ENCODE data around the gene AQP2. TPM values are rescaled to one million over a fixed set of nuclear protein-coding genes. Genes with fewer than 3 reads are reported as not detected.

Gene AQP2
- total and polyA plus RNA-seq, 2 experiments from 2014 or later, result 0.07 TPM; not detected in 1

- H3K9me3 Mint-ChIP-seq, result no peaks in the 10 kb centered on the region
- no peaks in the 10 kb centered on the region for H3K36me3 Mint-ChIP-seq (ENCODE audit: low read depth)
- Histone ChIP-seq H4K20me1 (replicated peaks; ENCODE audit: insufficient read depth) (no peaks in the 10 kb centered on the region), H2AFZ (no peak overlapping the region), H3K4me1 (ENCODE audit: insufficient read depth) (no peaks in the 10 kb centered on the region), H3F3A (replicated peaks; ENCODE audit: low read depth) (no peaks in the 10 kb centered on the region), H3K4me3 (no peak overlapping the region), H3K4me2 (no peak overlapping the region; the same call in 1 of the 2 replicates), H3K79me2 (replicated peaks; ENCODE audit: insufficient read depth) (no peaks in the 10 kb centered on the region), H3K36me3 (ENCODE audit: insufficient read depth) (no peaks in the 10 kb centered on the region), H3K27ac (ENCODE audit: low read depth) (no peak overlapping the region), H3K27me3 (ENCODE audit: insufficient read depth) (peaks cover 19% of the 10 kb centered on the region), H3K9me2 (ENCODE audit: insufficient read depth) (no peaks in the 10 kb centered on the region)
- TF ChIP-seq CREB1 (CRISPR knock-in tag; IDR thresholded peaks at IDR 0.05; ENCODE audit: low read depth) (no peak), ZNF462 (CRISPR knock-in tag; IDR thresholded peaks at IDR 0.05) (no peak), JUNB (IDR thresholded peaks at IDR 0.05; ENCODE audit: unreplicated experiment) (no peak), EZH2phosphoT487 (IDR thresholded peaks at IDR 0.05; ENCODE audit: unreplicated experiment) (no peak), ZNF114 (CRISPR knock-in tag; IDR thresholded peaks at IDR 0.05) (no peak), POLR2AphosphoS5 (IDR thresholded peaks at IDR 0.05; ENCODE audit: low read depth) (no peak), ETS1 (IDR thresholded peaks at IDR 0.05) (no peak), NANOG (IDR thresholded peaks at IDR 0.05; ENCODE audit: borderline replicate concordance) (no peak), REST (IDR thresholded peaks at IDR 0.05; ENCODE audit: unreplicated experiment) (no peak), CTCF (conservative IDR thresholded peaks at IDR 0.05; ENCODE audit: low read depth in 2 of 2) (no peak), ZNF331 (CRISPR knock-in tag; IDR thresholded peaks at IDR 0.05; ENCODE audit: low read depth) (no peak), STAT1 (IDR thresholded peaks at IDR 0.05; ENCODE audit: unreplicated experiment) (no peak), EZH2 (IDR thresholded peaks at IDR 0.05; ENCODE audit: low read depth, unreplicated experiment) (no peak)
- H3K4me1 Mint-ChIP-seq, result peaks cover 18% of the 10 kb centered on the region
- H3K4me3 Mint-ChIP-seq, result no peak overlapping the region
- peaks cover 18% of the 10 kb centered on the region for H3K27me3 Mint-ChIP-seq (ENCODE audit: insufficient read depth, low read depth, poor library complexity)
- ATAC-seq (no peak), DNase-seq (ENCODE audit: low spot score) (no peak)
- H3K27ac Mint-ChIP-seq, result no peak overlapping the region
Measured at GRCh38 chr12:49901986-49902385, 48.6 kb upstream of the AQP2 start.

All from GM23338 (cell line).